ENCODE measurements around the gene TMEM117.

GRCh38 chr12:44317651-44318126 lies 481.8 kb downstream of the TMEM117 start:
- TF ChIP-seq CTCF (conservative IDR thresholded peaks at IDR 0.05 in 1 of 2, IDR thresholded peaks at IDR 0.05 in 1 of 2; ENCODE audit: extremely low read depth in 1 of 2, insufficient read depth in 1 of 2, low read depth in 1 of 2, low read length in 2 of 2): peak; percentile 35 to 62
- TF ChIP-seq EZH2 (IDR thresholded peaks at IDR 0.05; ENCODE audit: borderline replicate concordance, low read length): no peak

Measured in mammary epithelial cell (primary cell).